Activated CD4-positive, alpha-beta T cell treated with anti-CD3 and anti-CD28 coated beads, Interleukin-2, amount 10 ng/mL, durations not matched to agents 24 days and 14 days (primary cell): ENCODE results near the gene CAPRIN2. TPM values are rescaled to one million over a fixed set of nuclear protein-coding genes. Genes with fewer than 3 reads are reported as not detected.

Source experiments
- DNase-seq: peaks from one replicate; pipeline ENCODE4 v3.0.0; 2022
- H3K27ac Mint-ChIP-seq: one replicate; pipeline ENCODE4 v1.8.0; 2022; ENCODE audit warnings: mild to moderate bottlenecking, mixed read lengths
- H3K27me3 Mint-ChIP-seq: one replicate; pipeline ENCODE4 v1.8.0; 2022; ENCODE audit warnings: mixed read lengths
- H3K36me3 Mint-ChIP-seq: one replicate; pipeline ENCODE4 v1.8.0; 2022; ENCODE audit warnings: low read depth, mild to moderate bottlenecking, mixed read lengths
- H3K4me1 Mint-ChIP-seq: one replicate; pipeline ENCODE4 v1.8.0; 2021; ENCODE audit warnings: mixed read lengths
- H3K4me3 Mint-ChIP-seq: one replicate; pipeline ENCODE4 v1.8.0; 2022; ENCODE audit warnings: mild to moderate bottlenecking, moderate library complexity, mixed read lengths
- H3K9me3 Mint-ChIP-seq: one replicate; pipeline ENCODE4 v1.8.0; 2021; ENCODE audit warnings: mixed read lengths
- intact Hi-C: fragments of 100-400 bp; cut with micrococcal nuclease; formaldehyde crosslinking; loops from one replicate; pipeline ENCODE4 v1.15.1; 2023
- total RNA-seq: library from RNA; stranded (reverse); gene quantifications from 2 replicates; pipeline ENCODE4 v1.2.3, GENCODE V29; 2022

CAPRIN2 gene
- total RNA-seq, 1 donor from 2014 or later: 8.6 TPM

DNA sequence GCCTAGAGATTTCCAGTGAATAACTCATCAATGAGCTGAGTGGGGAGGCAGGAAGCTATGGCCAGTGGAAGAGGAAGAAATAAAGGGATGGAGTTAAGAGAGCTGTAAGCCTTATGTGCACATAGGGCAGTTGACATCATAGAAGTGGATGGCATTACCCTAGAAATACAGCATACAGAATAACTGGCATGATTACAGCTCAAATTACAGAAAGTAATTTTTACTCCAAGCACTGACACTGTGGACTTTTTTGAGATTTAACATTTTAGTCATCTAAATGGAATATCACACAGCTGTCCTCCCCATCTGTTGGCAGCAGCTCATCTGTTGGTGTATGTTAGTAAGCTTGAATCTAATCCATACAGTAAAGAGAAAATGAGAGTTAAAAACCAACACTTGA lies 53.7 kb downstream of the CAPRIN2 start:
- Mint-ChIP-seq H3K27ac (no peak overlapping the region), H3K27me3 (peaks cover 9% of the 10 kb centered on the region), H3K36me3 (no peaks in the 10 kb centered on the region), H3K9me3 (no peaks in the 10 kb centered on the region), H3K4me3 (no peak overlapping the region), H3K4me1 (peaks cover 4% of the 10 kb centered on the region)
- intact Hi-C loops: no loop called here
- DNase-seq: no peak

DNA sequence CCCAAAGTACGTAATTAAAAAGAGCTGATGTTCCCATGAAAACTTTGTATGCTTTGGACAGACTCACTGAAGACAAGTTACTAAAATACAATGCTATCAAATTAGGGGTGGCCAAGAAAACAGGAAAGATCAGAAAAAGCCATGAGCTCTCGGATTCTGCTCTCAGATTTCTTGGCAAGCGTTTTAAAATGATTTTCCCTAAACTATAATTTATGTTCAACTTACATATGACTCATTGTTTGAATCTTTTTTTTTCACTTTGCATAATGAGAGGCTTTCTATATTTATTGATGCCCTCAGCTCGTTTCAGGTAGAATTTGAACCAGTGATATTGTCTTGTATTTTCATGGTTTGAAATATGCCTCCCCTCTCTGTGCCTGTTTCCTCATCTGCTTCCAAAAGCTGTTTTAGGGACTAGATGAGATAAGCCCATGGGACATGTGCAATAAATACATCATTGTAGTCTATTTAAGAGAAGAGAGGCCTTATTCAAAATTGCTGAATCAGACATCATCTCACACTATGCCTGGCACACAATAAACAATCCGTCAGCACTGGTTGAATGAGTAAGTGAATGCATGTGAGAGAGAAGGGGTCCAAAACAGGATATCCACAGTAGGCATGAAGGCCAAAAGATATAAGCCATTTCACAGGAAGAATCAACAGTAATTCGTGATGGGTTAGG lies 54.4 kb downstream of the CAPRIN2 start:
- intact Hi-C loops: no loop called here
- peaks cover 7% of the 10 kb centered on the region for H3K4me1 Mint-ChIP-seq
- no peak for DNase-seq
- no peaks in the 10 kb centered on the region for H3K9me3 Mint-ChIP-seq
- H3K27me3 Mint-ChIP-seq: peaks cover 9% of the 10 kb centered on the region
- no peak overlapping the region for H3K4me3 Mint-ChIP-seq
- H3K36me3 Mint-ChIP-seq: no peaks in the 10 kb centered on the region
- no peak overlapping the region for H3K27ac Mint-ChIP-seq

DNA sequence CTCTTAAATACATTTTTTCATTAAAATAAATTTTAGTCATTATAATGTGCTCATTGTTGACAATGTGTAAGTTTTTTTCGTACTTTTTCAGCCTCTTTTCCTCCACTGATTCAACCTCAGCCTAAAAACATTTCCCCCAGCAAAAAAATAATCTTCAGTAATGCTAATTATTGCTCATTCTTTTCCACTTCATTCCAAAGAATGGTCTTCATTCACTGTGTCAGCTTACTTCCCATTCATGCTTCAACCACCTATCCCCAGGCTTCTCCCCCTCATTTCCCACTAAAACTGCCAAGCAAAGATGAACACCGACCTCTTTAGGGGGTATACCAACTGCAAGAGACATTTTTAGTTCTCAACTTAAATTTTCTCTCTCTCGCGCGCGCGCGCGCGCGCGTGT lies 56.4 kb downstream of the CAPRIN2 start:
- H3K36me3 Mint-ChIP-seq: no peaks in the 10 kb centered on the region
- peaks cover 9% of the 10 kb centered on the region for H3K27me3 Mint-ChIP-seq
- peaks cover 19% of the 10 kb centered on the region for H3K4me1 Mint-ChIP-seq
- no peaks in the 10 kb centered on the region for H3K9me3 Mint-ChIP-seq
- H3K27ac Mint-ChIP-seq: no peak overlapping the region
- no peak for DNase-seq
- no peak overlapping the region for H3K4me3 Mint-ChIP-seq
- intact Hi-C loops: loop anchor here (5.0 kb wide), 2 partner anchors 374 to 1316 kb away; partner anchors contain the start of genes DDX11 and ERGIC2

DNA sequence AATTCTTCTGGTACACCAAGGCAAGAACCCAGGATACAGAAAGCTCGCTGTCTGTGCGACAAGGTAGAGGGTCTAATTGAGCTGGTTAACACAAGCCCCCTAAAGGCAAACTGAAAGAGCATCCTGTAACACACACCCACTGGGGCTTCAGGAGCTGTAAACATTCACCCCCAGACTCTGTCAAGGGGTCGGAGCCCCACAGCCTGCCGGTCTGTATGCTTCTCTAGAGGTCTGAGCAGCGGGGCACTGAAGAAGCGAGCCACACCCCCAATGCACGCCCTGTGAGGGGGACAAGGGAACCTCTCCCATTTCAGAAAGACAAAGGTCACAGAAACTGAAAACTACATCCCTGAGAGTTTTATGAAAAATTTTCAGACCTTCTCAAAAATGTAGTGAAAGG lies 57.8 kb downstream of the CAPRIN2 start:
- no peak for DNase-seq
- intact Hi-C loops: loop anchor here (5.0 kb wide), 2 partner anchors 375 to 1315 kb away; partner anchors contain the start of genes DDX11 and ERGIC2
- H3K36me3 Mint-ChIP-seq: peaks cover 3% of the 10 kb centered on the region
- no peaks in the 10 kb centered on the region for H3K9me3 Mint-ChIP-seq
- H3K27ac Mint-ChIP-seq: no peak overlapping the region
- peaks cover 26% of the 10 kb centered on the region for H3K4me1 Mint-ChIP-seq
- peaks cover 9% of the 10 kb centered on the region for H3K27me3 Mint-ChIP-seq
- H3K4me3 Mint-ChIP-seq: no peak overlapping the region

DNA sequence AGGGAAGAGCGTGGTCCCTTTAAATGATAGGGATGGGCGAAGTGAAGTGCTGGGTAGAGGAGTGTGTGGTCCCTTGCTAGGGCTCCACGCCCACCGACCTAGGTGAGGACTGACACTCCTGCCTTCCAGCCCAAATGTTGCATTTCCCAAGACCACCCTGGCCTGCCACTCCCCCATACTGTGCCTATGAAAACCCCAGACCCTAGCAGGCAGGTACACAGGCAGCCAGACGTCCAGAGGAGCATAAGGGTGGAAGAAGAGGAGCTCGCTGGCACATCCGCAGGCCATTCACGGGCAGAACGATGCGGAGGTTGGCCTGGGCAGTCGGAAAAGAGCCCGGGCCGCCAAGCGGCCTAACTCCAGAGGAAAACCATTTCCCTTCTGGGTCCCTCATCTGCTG lies 58.3 kb downstream of the CAPRIN2 start:
- Mint-ChIP-seq H3K4me1 (peaks cover 28% of the 10 kb centered on the region), H3K27ac (peak overlapping the region; percentile 91), H3K36me3 (peaks cover 3% of the 10 kb centered on the region), H3K9me3 (no peaks in the 10 kb centered on the region), H3K27me3 (peaks cover 9% of the 10 kb centered on the region), H3K4me3 (peak overlapping the region; percentile 93)
- intact Hi-C loops: loop anchor here (5.0 kb wide), 2 partner anchors 376 to 1314 kb away; partner anchors contain the start of genes DDX11 and ERGIC2
- no peak for DNase-seq

DNA sequence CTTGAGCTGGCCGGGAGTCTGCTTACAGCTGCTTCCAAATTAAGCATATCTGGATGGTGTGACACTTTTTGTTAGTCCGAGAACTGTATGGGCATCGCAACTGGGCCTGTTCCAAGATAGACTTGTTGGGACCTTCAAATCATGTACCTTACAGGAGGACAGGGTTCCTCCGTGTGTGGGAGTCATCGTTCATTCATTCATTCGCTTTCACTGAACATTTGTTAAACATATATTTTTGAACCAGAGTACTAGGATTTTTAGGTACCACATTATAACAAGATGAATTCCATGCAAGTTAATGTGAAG lies 58.7 kb downstream of the CAPRIN2 start:
- Mint-ChIP-seq H3K9me3 (no peaks in the 10 kb centered on the region), H3K36me3 (peaks cover 5% of the 10 kb centered on the region), H3K4me1 (peaks cover 32% of the 10 kb centered on the region), H3K27me3 (peaks cover 9% of the 10 kb centered on the region), H3K4me3 (peak overlapping the region; percentile 93), H3K27ac (peak overlapping the region; percentile 91)
- intact Hi-C loops: loop anchor here (5.0 kb wide), 2 partner anchors 376 to 1314 kb away; partner anchors contain the start of genes DDX11 and ERGIC2
- no peak for DNase-seq

DNA sequence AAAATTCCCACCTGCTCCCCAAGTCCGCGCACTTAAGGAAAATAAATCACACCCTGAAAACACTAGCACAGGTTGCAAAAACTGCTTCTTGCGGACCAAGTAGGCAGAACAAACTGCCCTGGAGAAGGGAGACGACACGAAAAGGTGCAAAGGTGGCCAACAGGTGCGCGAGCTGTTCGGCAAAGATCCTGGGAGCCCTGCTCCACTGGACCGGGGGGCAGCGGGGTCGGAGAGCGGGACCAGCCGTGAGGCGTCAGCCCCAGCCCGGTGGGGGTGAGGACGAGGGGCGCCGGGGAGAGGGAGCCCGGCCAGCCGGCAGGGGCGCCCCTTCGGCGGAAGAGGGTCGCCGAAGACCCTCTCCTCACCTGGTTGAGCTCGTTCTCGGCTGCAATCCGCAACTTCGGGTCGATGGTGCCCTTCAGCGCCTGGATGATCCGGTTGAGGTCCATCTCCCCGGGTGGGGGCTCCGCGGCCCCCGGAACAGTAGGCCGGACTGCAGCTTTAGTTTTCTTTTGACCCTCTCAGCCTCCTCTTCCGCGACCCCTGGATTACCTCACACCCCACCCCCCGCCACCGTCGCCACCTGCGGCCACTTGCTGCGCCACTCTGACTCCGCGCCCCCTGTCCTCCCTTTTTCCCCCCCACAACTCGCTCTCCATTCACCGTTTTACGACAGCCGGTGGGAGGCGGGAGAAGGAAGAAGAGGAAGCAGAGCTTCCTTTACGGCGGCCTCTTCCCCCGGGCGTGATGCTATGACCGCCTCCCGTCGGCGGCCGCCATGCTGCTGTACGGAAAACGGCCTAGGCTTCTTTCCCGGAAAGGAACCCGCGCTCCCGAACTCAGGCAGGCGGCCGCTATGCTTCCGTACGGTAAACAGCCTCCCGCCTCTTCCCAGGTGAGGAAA lies 59.3 kb downstream of the CAPRIN2 start, which contains the start of gene IPO8:
IPO8 (minus strand) TSS at position 671 of the 904 bp plus-strand sequence; CDS start at position 449, 222 bp downstream.
- Mint-ChIP-seq H3K9me3 (no peaks in the 10 kb centered on the region), H3K27me3 (peaks cover 7% of the 10 kb centered on the region), H3K4me3 (peak within 1 kb of the TSS; percentile 93), H3K4me1 (peaks cover 33% of the 10 kb centered on the region), H3K36me3 (peaks cover 5% of the 10 kb centered on the region), H3K27ac (peak within 1 kb of the TSS; percentile 91)
- peak; percentile 95 for DNase-seq
- intact Hi-C loops: loop anchor here (1.0 to 5.0 kb wide), 3 partner anchors 60 to 1313 kb away; partner anchors contain the start of genes DDX11 and ERGIC2

DNA sequence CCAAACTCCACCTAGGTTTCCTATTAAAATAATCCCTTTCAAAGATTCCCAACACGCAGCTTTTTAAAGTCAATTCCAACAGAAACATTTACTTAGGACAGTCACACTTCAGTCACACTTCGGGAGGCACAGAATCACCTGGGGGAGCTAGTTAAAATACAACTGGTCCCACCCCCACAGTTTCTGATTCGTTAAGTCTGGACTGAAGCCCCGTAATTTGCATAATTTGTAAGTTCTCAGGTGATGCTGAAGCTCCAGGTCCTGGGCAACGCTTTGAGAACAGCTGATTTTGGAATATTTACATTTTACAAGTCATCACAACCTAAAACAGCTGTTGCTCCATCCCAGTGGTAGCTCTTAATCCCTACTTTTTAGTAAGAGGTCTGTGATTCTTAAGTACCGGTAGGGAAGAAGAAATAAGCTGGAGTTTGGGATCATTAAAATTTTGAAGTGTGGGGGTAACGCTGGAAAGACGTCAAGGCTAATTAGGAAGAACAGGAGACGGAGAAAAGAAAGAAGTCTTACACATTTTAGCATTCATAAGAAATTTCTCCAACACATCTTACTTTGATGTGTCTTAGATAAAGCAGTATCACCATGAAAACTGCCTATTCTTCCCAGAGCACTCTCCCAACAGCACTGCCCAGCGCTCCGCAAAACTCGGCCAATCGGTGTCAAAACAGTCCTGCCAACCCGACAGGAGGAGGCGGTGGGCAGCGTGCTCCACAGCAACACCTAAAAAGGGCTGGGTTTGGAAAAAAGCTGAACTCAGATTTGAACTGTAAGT lies 60.1 kb downstream of the CAPRIN2 start:
- H3K27me3 Mint-ChIP-seq: peaks cover 7% of the 10 kb centered on the region
- peak; percentile 68 for DNase-seq
- peaks cover 33% of the 10 kb centered on the region for H3K4me1 Mint-ChIP-seq
- peak overlapping the region; percentile 93 for H3K4me3 Mint-ChIP-seq
- peaks cover 9% of the 10 kb centered on the region for H3K36me3 Mint-ChIP-seq
- intact Hi-C loops: loop anchor here (1.0 to 5.0 kb wide), 3 partner anchors 61 to 1312 kb away; partner anchors contain the start of genes DDX11 and ERGIC2
- no peaks in the 10 kb centered on the region for H3K9me3 Mint-ChIP-seq
- H3K27ac Mint-ChIP-seq: peak overlapping the region; percentile 80

DNA sequence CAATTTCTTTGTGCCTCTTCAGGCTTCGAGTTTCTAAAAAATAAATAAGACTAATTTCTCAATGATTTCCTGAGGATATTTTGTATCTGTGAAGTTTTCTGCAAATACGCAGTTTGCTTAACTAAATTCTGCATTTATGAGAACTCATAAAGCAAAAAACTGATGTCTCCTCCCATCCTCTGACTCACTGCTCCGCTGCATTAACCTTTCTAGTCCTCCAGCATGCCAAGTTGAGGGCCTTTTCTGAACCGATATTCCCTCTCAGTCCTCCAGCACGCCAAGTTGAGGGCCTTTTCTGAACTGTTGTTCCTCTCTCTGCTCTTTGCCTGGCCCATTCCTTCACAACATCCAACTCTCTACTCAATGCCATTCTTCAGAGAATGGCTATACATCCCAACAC lies 62.3 kb downstream of the CAPRIN2 start:
- H3K4me3 Mint-ChIP-seq: no peak overlapping the region

DNA sequence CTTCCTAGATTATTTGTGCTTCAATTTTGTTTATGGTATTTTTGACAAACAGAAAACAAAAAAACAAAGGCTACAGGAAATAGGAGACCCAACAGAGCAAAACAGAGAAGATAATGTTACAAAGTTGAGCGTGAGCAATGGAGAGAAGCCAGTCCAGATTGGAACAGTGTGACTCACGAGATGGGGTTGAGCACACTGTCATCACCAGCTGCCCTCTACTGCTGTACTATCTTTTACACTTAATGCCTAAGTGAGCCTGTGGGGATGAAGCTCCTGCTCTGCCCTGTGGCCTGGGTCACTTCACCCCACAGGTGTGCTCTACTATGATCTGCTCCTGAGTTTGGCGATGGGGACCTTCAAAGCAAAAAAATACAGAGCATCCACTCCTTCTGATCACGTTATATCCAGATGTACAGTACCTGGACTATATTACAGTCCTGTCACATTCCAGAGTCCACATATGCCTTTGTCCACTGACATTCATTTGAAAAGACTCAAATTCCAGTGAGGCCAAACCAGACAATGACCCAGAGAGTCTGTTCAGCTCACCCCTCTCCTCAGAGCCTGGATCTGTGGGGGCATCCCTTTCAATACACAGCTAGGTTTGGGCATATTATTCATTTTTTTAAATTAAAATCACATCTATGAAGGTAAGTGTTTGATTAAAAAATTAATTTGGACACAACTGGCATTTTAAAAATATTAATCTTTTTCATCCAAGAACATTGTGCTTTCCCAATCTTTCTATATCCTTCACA lies 63.5 kb downstream of the CAPRIN2 start:
- intact Hi-C loops: no loop called here
- Mint-ChIP-seq H3K9me3 (no peaks in the 10 kb centered on the region), H3K27ac (no peak overlapping the region), H3K4me3 (no peak overlapping the region), H3K27me3 (no peaks in the 10 kb centered on the region), H3K36me3 (peaks cover 14% of the 10 kb centered on the region), H3K4me1 (peaks cover 36% of the 10 kb centered on the region)
- no peak for DNase-seq

More for the DNA sequence above, 62.3 kb downstream of the CAPRIN2 start:
- no peak for DNase-seq
- intact Hi-C loops: no loop called here
- Mint-ChIP-seq H3K36me3 (peaks cover 10% of the 10 kb centered on the region), H3K4me1 (peaks cover 34% of the 10 kb centered on the region), H3K9me3 (no peaks in the 10 kb centered on the region), H3K27me3 (no peaks in the 10 kb centered on the region), H3K27ac (no peak overlapping the region)

DNA sequence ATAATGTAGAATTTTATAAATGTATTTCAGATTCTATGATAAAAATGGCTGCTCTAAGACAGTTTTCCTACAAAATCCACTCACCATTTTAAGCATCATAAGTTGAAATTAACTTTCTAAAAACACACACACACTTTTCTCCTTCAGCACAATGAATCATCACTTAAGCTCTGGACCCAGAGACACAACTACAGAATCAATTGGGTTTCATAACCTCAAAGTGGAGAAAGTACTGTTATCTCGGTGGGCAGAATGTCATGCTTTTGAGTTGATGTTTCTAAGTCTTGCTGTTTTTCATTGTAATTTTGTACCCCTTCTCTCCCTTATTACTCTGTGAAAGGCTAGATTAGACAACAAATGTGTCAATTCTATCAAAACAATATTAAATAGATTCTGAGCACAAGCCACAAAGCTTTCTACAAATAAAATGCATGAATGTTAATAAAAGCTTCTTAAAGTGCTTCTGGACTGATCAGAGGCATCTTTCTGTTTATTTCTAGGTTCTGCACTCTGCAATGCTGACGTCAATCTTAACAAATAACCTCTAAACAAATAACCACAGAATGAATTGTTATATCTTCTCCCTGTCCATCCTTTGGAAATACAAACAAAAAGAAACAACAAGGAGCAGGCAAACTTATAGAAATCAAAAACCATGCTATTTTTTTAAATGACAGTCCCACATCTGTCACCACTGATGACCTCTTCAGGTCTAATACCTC lies 67.3 kb downstream of the CAPRIN2 start:
- intact Hi-C loops: no loop called here
- no peak overlapping the region for H3K27ac Mint-ChIP-seq
- H3K9me3 Mint-ChIP-seq: no peaks in the 10 kb centered on the region
- no peaks in the 10 kb centered on the region for H3K27me3 Mint-ChIP-seq
- H3K4me3 Mint-ChIP-seq: no peak overlapping the region
- peaks cover 22% of the 10 kb centered on the region for H3K36me3 Mint-ChIP-seq
- no peak for DNase-seq
- H3K4me1 Mint-ChIP-seq: peaks cover 12% of the 10 kb centered on the region

DNA sequence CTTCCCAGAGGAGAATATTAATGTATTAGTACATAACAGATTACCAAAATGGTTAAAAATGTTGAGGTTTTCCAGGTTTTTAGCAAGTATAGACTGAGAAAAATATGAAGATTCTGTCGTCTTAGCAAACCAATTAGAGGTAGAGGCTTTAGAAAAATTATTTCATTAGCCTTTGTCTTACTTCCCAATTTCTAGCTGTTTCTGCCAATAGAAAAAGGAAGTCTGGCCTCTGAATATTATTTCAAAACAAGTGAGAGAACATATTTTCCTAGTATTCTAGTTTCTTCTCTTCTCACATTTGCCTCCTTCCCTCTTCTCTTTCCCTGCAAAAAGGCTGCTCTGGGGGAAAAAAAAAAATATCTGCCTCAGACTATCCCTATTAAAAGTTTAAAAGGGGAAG lies 75.5 kb downstream of the CAPRIN2 start:
- Mint-ChIP-seq H3K4me3 (no peak overlapping the region), H3K36me3 (peaks cover 44% of the 10 kb centered on the region), H3K27ac (no peak overlapping the region)

More for the DNA sequence above, 75.5 kb downstream of the CAPRIN2 start:
- Mint-ChIP-seq H3K27me3 (no peaks in the 10 kb centered on the region), H3K4me1 (no peaks in the 10 kb centered on the region), H3K9me3 (no peaks in the 10 kb centered on the region)
- intact Hi-C loops: no loop called here
- no peak for DNase-seq
